Epithelial cell of esophagus (primary cell): Measurements from ENCODE around the gene KLHL11.

Experiments used
- DNase-seq: peaks from one replicate; pipeline ENCODE4 v3.0.0; 2010; ENCODE audit warnings: low read depth
- H3K4me3 ChIP-seq: 2 replicates; pipeline ENCODE4 v1.5.1; 2011; ENCODE audit warnings: mild to moderate bottlenecking, low read length, control low read depth
- CTCF ChIP-seq: IDR thresholded peaks from 2 replicates; pipeline ENCODE4 v1.5.1; 2011; ENCODE audit warnings: low read depth, mild to moderate bottlenecking, low read length, control low read depth, inconsistent platforms; ENCODE audit not compliant: insufficient read depth; ENCODE audit errors: missing control alignments

KLHL11 gene

GRCh38 chr17:41824086-41824485 is 41.1 kb downstream of the KLHL11 start:
- DNase-seq = no peak
- H3K4me3 ChIP-seq = no peak overlapping the region
- no peak for TF ChIP-seq CTCF

GRCh38 chr17:41823580-41823979 is 41.6 kb downstream of the KLHL11 start:
- no peak for TF ChIP-seq CTCF
- no peak overlapping the region for H3K4me3 ChIP-seq
- DNase-seq = no peak

DNA sequence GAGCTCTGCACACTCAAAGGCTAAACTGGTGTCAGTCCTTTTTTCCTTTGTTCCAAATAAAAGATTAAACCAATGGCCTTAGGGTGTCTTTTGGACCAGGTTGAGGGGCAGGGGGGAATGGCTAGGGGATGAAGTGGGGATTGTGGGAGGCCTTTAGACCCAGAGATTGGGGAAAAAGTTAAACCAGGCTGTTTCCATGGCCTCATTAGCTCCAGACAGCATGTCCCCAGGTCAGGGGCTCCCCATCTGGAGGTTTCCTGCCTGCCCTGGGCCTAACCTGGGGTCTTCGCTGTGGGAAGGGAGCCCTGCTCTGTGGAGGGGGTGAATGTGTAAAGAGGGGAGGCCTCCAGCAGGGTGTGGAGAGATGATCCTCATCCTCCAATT is 42.1 kb downstream of the KLHL11 start:
- H3K4me3 ChIP-seq = no peak overlapping the region
- no peak for DNase-seq
- no peak for TF ChIP-seq CTCF

DNA sequence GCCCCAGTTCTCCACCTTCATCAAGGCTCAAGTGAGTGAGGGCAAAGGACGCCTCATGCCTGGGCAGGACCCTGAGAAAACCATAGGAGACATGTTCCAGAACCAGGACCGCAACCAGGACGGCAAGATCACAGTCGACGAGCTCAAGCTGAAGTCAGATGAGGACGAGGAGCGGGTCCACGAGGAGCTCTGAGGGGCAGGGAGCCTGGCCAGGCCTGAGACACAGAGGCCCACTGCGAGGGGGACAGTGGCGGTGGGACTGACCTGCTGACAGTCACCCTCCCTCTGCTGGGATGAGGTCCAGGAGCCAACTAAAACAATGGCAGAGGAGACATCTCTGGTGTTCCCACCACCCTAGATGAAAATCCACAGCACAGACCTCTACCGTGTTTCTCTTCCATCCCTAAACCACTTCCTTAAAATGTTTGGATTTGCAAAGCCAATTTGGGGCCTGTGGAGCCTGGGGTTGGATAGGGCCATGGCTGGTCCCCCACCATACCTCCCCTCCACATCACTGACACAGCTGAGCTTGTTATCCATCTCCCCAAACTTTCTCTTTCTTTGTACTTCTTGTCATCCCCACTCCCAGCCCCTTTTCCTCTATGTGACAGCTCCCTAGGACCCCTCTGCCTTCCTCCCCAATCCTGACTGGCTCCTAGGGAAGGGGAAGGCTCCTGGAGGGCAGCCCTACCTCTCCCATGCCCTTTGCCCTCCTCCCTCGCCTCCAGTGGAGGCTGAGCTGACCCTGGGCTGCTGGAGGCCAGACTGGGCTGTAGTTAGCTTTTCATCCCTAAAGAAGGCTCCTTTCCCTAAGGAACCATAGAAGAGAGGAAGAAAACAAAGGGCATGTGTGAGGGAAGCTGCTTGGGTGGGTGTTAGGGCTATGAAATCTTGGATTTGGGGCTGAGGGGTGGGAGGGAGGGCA is 42.7 kb downstream of the KLHL11 start:
- no peak for DNase-seq
- H3K4me3 ChIP-seq = no peak overlapping the region
- TF ChIP-seq CTCF = no peak

- no peak for TF ChIP-seq CTCF
- H3K4me3 ChIP-seq = no peak overlapping the region
- DNase-seq = no peak
These were observed 43.4 kb downstream of the KLHL11 start for GRCh38 chr17:41821776-41822175.

DNA sequence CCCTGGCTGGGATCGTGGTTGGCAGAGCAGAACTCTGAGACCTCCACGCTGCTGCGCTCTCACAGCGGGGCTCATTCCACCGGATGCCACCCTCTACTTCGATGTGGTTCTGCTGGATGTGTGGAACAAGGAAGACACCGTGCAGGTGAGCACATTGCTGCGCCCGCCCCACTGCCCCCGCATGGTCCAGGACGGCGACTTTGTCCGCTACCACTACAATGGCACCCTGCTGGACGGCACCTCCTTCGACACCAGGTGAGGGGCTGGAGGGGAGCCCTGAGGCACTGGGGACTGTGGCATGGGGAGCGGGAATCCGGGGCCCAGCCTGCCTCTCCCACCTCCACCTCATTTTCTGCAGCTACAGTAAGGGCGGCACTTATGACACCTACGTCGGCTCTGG is 47.2 kb downstream of the KLHL11 start:
- no peak for DNase-seq
- TF ChIP-seq CTCF = no peak
- no peak overlapping the region for H3K4me3 ChIP-seq
